HepG2 (cell line): ENCODE results near the gene GHSR. TPM values are rescaled to one million over a fixed set of nuclear protein-coding genes. Genes with fewer than 3 reads are reported as not detected.

Source experiments
- ATAC-seq: fragments of 200-7000 bp; cut with Tn5 transposase; 3 replicates; pipeline ENCODE4 v1.9.1; 2020; ENCODE audit warnings: mild to moderate bottlenecking, moderate library complexity
- BruUV-seq: library from RNA; stranded (reverse); fragments of 400-500 nt; replicated peaks from 2 replicates; lab custom pipeline; 2021; lab: Mats Ljungman, UMichigan
- CTCF ChIA-PET: fragments of 300-600 bp; formaldehyde crosslinking; extraction: SDS; loops from one replicate; lab custom pipeline; 2021; ENCODE audit warnings: low total read pairs, inconsistent platforms, low intra/inter-chr PET ratio; lab: Yijun Ruan, JAX
- POLR2A ChIA-PET: fragments of 350-600 bp; sonication (Branson Sonifier 250); formaldehyde crosslinking; loops from one replicate; lab custom pipeline; 2020; ENCODE audit warnings: antibody characterized with exemption, inconsistent platforms; lab: Yijun Ruan, JAX
- DNase-seq: peaks from one replicate; pipeline ENCODE4 v3.0.0-alpha.2; 2015; ENCODE audit warnings: low spot score
- FAIRE-seq: peaks from 3 replicates; lab custom pipeline; 2011; peaks lifted over from hg19 to GRCh38; lab: Jason Lieb, UNC
- H2AFZ ChIP-seq: one replicate; pipeline ENCODE4 v1.6.1; 2011; ENCODE audit warnings: low read length, inconsistent platforms
- H3K27ac ChIP-seq: fragments of 300-600 bp; 3 replicates; pipeline ENCODE4 v1.8.0; 2011; ENCODE audit warnings: mixed run types, mild to moderate bottlenecking, mixed read lengths, low read length, inconsistent platforms; ENCODE audit not compliant: insufficient read depth; ENCODE audit errors: extremely low read length
- H3K27me3 ChIP-seq, 2 experiments: fragments of 200-600 bp in 1 of 2; 2 replicates in 1 of 2; 3 replicates in 1 of 2; pipeline versions ENCODE4 v1.6.0 to v1.8.0; 2011; ENCODE audit warnings: low read length in 2 of 2, mild to moderate bottlenecking in 2 of 2, moderate library complexity in 2 of 2, inconsistent platforms in 1 of 2; ENCODE audit not compliant: insufficient read depth in 2 of 2, control insufficient read depth in 1 of 2
- H3K36me3 ChIP-seq, 2 experiments: fragments of 200-600 bp in 1 of 2; replicated peaks in 1 of 2; 2 replicates in 1 of 2; 3 replicates in 1 of 2; pipeline versions ENCODE4 v1.5.1 to v1.8.0; 2011; ENCODE audit warnings: low read length in 2 of 2, inconsistent platforms in 1 of 2; ENCODE audit not compliant: insufficient read depth in 2 of 2, control insufficient read depth in 1 of 2
- H3K4me1 ChIP-seq: 2 replicates; pipeline ENCODE4 v1.5.1; 2012; ENCODE audit warnings: low read length, inconsistent platforms; ENCODE audit not compliant: insufficient read depth
- H3K4me2 ChIP-seq: 2 replicates; pipeline ENCODE4 v1.6.0; 2011; ENCODE audit warnings: low read depth, low read length, inconsistent platforms
- H3K4me3 ChIP-seq, 3 experiments: fragments of 200-600 bp in 1 of 3; sonication (generic), shearing (Covaris generic) in 1 of 3; replicated peaks in 1 of 3; 2 replicates each; pipeline ENCODE4 v1.5.1; 2011 to 2016; ENCODE audit warnings: low read length in 3 of 3, inconsistent platforms in 2 of 3, low read depth in 2 of 3, mild to moderate bottlenecking in 2 of 3, control low read depth in 1 of 3, mixed read lengths in 1 of 3; ENCODE audit not compliant: insufficient read depth in 1 of 3
- H3K79me2 ChIP-seq: one replicate; pipeline ENCODE4 v1.6.1; 2011; ENCODE audit warnings: low read length, inconsistent platforms; ENCODE audit not compliant: insufficient read depth
- H3K9ac ChIP-seq: 2 replicates; pipeline ENCODE4 v1.6.0; 2011; ENCODE audit warnings: mild to moderate bottlenecking, low read depth, low read length, inconsistent platforms; ENCODE audit not compliant: insufficient read depth
- H3K9me3 ChIP-seq: 2 replicates; pipeline ENCODE4 v1.5.1; 2012; ENCODE audit warnings: mild to moderate bottlenecking, low read length
- H4K20me1 ChIP-seq: 2 replicates; pipeline ENCODE4 v1.6.0; 2011; ENCODE audit warnings: inconsistent platforms, mild to moderate bottlenecking, low read length, moderate library complexity; ENCODE audit not compliant: insufficient read depth
- AHR ChIP-seq: IDR thresholded peaks from 2 replicates; pipeline ENCODE4 v1.6.1; 2018; ENCODE audit warnings: missing genetic modification reagents, missing compliant biosample characterization
- CBX2 ChIP-seq, 2 experiments: fragments of 200-600 bp in 1 of 2; sonication (generic); formaldehyde crosslinking in 1 of 2; IDR thresholded peaks; 2 replicates each; pipeline versions ENCODE4 v1.7.0 to v1.8.1; 2018 to 2022; ENCODE audit warnings: low read depth in 2 of 2, low read length in 1 of 2, mild to moderate bottlenecking in 1 of 2, missing genetic modification reagents in 1 of 2
- CCDC6 ChIP-seq: sonication (generic); formaldehyde crosslinking; IDR thresholded peaks from 2 replicates; pipeline ENCODE4 v1.8.1; 2022; ENCODE audit warnings: mild to moderate bottlenecking, missing genetic modification reagents, moderate library complexity
- JUND ChIP-seq: sonication (generic); formaldehyde crosslinking; IDR thresholded peaks from 2 replicates; pipeline ENCODE4 v1.8.0; 2022; ENCODE audit warnings: mild to moderate bottlenecking, missing genetic modification reagents
- KDM2A ChIP-seq: sonication (generic); formaldehyde crosslinking; IDR thresholded peaks from 2 replicates; pipeline ENCODE4 v1.4.0; 2020; ENCODE audit warnings: low read depth, missing genetic modification reagents, borderline replicate concordance
- NFIB ChIP-seq: sonication (generic); formaldehyde crosslinking; IDR thresholded peaks from 2 replicates; pipeline ENCODE4 v1.9.0; 2021; ENCODE audit warnings: missing genetic modification reagents, mild to moderate bottlenecking, borderline replicate concordance
- NFYB ChIP-seq: sonication (generic); formaldehyde crosslinking; IDR thresholded peaks from 2 replicates; pipeline ENCODE4 v1.4.0; 2020; ENCODE audit warnings: missing genetic modification reagents
- NONO ChIP-seq, 2 experiments: fragments of 450-650 bp in 1 of 2; sonication (generic) in 1 of 2; formaldehyde crosslinking in 1 of 2; IDR thresholded peaks in 1 of 2; conservative IDR thresholded peaks in 1 of 2; 2 replicates each; pipeline versions ENCODE4 v1.6.1 to v1.8.0; 2017 to 2022; ENCODE audit warnings: mild to moderate bottlenecking in 1 of 2, missing genetic modification reagents in 1 of 2, moderate library complexity in 1 of 2
- NR2F2 ChIP-seq: IDR thresholded peaks from 2 replicates; pipeline ENCODE4 v1.6.1; 2012; ENCODE audit warnings: low read depth, inconsistent platforms, borderline replicate concordance
- ZBTB42 ChIP-seq: sonication (generic); formaldehyde crosslinking; IDR thresholded peaks from 2 replicates; pipeline ENCODE4 v1.5.0; 2020; ENCODE audit warnings: mild to moderate bottlenecking, missing genetic modification reagents
- ZNF3 ChIP-seq: IDR thresholded peaks from 2 replicates; pipeline ENCODE4 v1.7.0; 2017; ENCODE audit warnings: inconsistent platforms
- ZNF484 ChIP-seq: sonication (generic); formaldehyde crosslinking; IDR thresholded peaks from 2 replicates; pipeline ENCODE4 v1.5.1; 2020; ENCODE audit warnings: mild to moderate bottlenecking, low read depth, missing genetic modification reagents, borderline replicate concordance
- ZNF530 ChIP-seq: sonication (generic); formaldehyde crosslinking; IDR thresholded peaks from 2 replicates; pipeline ENCODE4 v1.5.0; 2020; ENCODE audit warnings: low read depth, mild to moderate bottlenecking, missing genetic modification reagents
- WGBS: methylation state at CpG from one replicate; pipeline ENCODE4 v1.1.6; 2017; ENCODE audit warnings: low lambda C conversion rate; 5-methylcytosine and 5-hydroxymethylcytosine counted together
- in situ Hi-C: cut with HindIII; loops from 2 replicates; pipeline ENCODE4 v1.10.0; 2017; ENCODE audit warnings: low pct_unique_long_range_greater_than_20kb; ENCODE audit not compliant: extremely low pct_ligation_motif_present
- intact Hi-C: fragments of 100-400 bp; cut with micrococcal nuclease; formaldehyde crosslinking; loops from one replicate; pipeline ENCODE4 v1.10.0; 2022; ENCODE audit not compliant: unreplicated experiment
- polyA plus RNA-seq, 8 experiments: library from polyadenylated mRNA; depleted of rRNA in 3 of 8; stranded (reverse) in 7 of 8; unstranded in 1 of 8; fragments of >200 nt; fragmentation: Illumina TruSeq in 4 of 8; extraction: Trizol in 4 of 8; gene quantifications; 2 replicates each; pipeline versions ENCODE4 v1.2.1 to v1.2.3, GENCODE V29; 2011 to 2016; ENCODE audit warnings: low read depth in 4 of 8, missing spikeins in 1 of 8, mixed read lengths in 1 of 8; ENCODE audit not compliant: insufficient read depth in 1 of 8
- total RNA-seq, 5 experiments: library from RNA; depleted of rRNA; stranded (reverse); fragments of >200 nt; fragmentation: Illumina TruSeq; extraction: Trizol; gene quantifications; 2 replicates each; pipeline ENCODE4 v1.2.3, GENCODE V29; 2016; ENCODE audit warnings: low read depth in 1 of 5
- TF ChIP-seq, protein P1 (sequence below): sonication (generic); formaldehyde crosslinking; IDR thresholded peaks from 2 replicates; pipeline ENCODE4 v1.5.0; 2020; ENCODE audit warnings: mild to moderate bottlenecking, missing genetic modification reagents, moderate library complexity
- TF ChIP-seq, protein P2 (sequence below): sonication (generic); formaldehyde crosslinking; IDR thresholded peaks from 2 replicates; pipeline ENCODE4 v1.8.1; 2023; ENCODE audit warnings: missing genetic modification reagents, inconsistent platforms, borderline replicate concordance
- TF ChIP-seq, protein P3 (sequence below): sonication (generic); formaldehyde crosslinking; IDR thresholded peaks from 2 replicates; pipeline ENCODE4 v1.4.0; 2020; ENCODE audit warnings: missing genetic modification reagents
- TF ChIP-seq, protein P4 (sequence below): sonication (generic); formaldehyde crosslinking; IDR thresholded peaks from 2 replicates; pipeline ENCODE4 v1.4.0; 2020; ENCODE audit warnings: mild to moderate bottlenecking, missing genetic modification reagents

The GHSR gene
- total and polyA plus RNA-seq, 2 of the 13 experiments (the other 11 are each of a cell fraction or from before 2014, with no cell fraction given): not detected

DNA sequence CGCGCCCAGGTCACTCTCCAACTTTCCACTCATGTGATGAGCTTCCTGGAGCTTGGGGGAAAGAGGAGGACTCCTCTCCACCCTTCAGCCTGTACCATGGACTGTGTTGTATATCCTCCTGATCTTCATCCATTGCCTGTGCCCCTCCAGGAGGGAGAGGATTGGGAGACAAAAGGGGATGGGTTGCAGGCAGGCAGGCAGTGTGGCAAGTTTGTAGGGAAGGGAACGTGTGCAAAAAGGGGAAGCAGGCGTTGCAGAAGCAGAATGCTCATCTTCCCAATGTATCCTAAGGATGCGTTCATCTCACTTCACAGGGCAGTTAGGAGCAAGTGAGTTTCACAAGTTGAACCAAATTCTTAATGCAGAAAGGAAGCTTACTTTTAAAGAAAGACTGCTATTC lies 28.1 kb upstream of the GHSR start (continued):
- TF ChIP-seq, protein P1, sequence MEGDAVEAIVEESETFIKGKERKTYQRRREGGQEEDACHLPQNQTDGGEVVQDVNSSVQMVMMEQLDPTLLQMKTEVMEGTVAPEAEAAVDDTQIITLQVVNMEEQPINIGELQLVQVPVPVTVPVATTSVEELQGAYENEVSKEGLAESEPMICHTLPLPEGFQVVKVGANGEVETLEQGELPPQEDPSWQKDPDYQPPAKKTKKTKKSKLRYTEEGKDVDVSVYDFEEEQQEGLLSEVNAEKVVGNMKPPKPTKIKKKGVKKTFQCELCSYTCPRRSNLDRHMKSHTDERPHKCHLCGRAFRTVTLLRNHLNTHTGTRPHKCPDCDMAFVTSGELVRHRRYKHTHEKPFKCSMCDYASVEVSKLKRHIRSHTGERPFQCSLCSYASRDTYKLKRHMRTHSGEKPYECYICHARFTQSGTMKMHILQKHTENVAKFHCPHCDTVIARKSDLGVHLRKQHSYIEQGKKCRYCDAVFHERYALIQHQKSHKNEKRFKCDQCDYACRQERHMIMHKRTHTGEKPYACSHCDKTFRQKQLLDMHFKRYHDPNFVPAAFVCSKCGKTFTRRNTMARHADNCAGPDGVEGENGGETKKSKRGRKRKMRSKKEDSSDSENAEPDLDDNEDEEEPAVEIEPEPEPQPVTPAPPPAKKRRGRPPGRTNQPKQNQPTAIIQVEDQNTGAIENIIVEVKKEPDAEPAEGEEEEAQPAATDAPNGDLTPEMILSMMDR: no peak
- no peak for TF ChIP-seq AHR (CRISPR knock-in tag)
- TF ChIP-seq, protein P2, sequence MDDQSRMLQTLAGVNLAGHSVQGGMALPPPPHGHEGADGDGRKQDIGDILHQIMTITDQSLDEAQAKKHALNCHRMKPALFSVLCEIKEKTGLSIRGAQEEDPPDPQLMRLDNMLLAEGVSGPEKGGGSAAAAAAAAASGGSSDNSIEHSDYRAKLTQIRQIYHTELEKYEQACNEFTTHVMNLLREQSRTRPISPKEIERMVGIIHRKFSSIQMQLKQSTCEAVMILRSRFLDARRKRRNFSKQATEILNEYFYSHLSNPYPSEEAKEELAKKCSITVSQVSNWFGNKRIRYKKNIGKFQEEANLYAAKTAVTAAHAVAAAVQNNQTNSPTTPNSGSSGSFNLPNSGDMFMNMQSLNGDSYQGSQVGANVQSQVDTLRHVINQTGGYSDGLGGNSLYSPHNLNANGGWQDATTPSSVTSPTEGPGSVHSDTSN (CRISPR knock-in tag): no peak
- no peak for TF ChIP-seq NONO (IDR thresholded peaks at IDR 0.05)
- no peak for TF ChIP-seq NONO (CRISPR knock-in tag; conservative IDR thresholded peaks at IDR 0.05)
- no peak for TF ChIP-seq NFYB (CRISPR knock-in tag)
- TF ChIP-seq ZNF484: no peak
- no peak for TF ChIP-seq NR2F2
- no peak for TF ChIP-seq CCDC6 (CRISPR knock-in tag)
- no peak for TF ChIP-seq NFIB (CRISPR knock-in tag)
- no peak for TF ChIP-seq JUND (CRISPR knock-in tag)

DNA sequence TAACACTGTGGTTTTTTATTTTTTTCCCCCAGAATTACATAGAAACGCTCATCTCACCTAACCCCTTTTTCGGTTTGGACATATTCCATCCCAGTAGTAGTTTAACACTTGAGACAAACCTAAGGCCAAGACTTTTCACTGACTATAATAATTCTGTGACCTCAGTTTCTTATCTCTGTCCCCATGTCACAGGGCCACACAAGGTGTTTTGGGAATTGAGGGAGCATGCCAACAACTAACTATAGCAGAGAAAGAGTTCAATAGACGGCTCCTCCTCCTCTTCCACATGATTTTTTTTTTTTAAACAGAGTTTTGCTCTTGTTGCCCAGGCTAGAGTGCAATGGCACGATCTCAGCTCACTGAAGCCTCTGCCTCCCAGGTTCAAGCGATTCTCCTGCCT lies 27.4 kb upstream of the GHSR start:
- H3K4me3 ChIP-seq: no peak overlapping the region
- H3K4me2 ChIP-seq: no peak overlapping the region
- intact Hi-C loops: no loop called here
- H3K27ac ChIP-seq: no peak overlapping the region
- FAIRE-seq (no peak), ATAC-seq (no peak), DNase-seq (no peak)
- no peaks in the 10 kb centered on the region for H3K27me3 ChIP-seq
- in situ Hi-C loops: no loop called here
- H3K9ac ChIP-seq: no peak overlapping the region
- no TSS peak for BruUV-seq
- H3K9me3 ChIP-seq: no peaks in the 10 kb centered on the region
- H2AFZ ChIP-seq: no peak overlapping the region
- ChIA-PET POLR2A (no interaction called here), CTCF (no interaction called here)
- H3K79me2 ChIP-seq: no peaks in the 10 kb centered on the region
- 64% methylated on average over 5 of the region's 5 CpGs for WGBS
- H3K4me1 ChIP-seq: peaks cover 7% of the 10 kb centered on the region
- H3K36me3 ChIP-seq: no peaks in the 10 kb centered on the region
- no peaks in the 10 kb centered on the region for H4K20me1 ChIP-seq
- TF ChIP-seq ZBTB42 (CRISPR knock-in tag) (no peak), ZNF530 (CRISPR knock-in tag) (no peak), ZNF3 (CRISPR knock-in tag) (no peak), KDM2A (CRISPR knock-in tag) (no peak), CBX2 (IDR thresholded peaks at IDR 0.05; ENCODE audit: low read depth, low read length) (no peak), CBX2 (CRISPR knock-in tag; IDR thresholded peaks at IDR 0.05; ENCODE audit: low read depth) (no peak)
- TF ChIP-seq, protein P3, sequence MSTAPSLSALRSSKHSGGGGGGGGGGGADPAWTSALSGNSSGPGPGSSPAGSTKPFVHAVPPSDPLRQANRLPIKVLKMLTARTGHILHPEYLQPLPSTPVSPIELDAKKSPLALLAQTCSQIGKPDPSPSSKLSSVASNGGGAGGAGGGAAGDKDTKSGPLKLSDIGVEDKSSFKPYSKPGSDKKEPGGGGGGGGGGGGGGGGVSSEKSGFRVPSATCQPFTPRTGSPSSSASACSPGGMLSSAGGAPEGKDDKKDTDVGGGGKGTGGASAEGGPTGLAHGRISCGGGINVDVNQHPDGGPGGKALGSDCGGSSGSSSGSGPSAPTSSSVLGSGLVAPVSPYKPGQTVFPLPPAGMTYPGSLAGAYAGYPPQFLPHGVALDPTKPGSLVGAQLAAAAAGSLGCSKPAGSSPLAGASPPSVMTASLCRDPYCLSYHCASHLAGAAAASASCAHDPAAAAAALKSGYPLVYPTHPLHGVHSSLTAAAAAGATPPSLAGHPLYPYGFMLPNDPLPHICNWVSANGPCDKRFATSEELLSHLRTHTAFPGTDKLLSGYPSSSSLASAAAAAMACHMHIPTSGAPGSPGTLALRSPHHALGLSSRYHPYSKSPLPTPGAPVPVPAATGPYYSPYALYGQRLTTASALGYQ: no peak
- TF ChIP-seq, protein P4, sequence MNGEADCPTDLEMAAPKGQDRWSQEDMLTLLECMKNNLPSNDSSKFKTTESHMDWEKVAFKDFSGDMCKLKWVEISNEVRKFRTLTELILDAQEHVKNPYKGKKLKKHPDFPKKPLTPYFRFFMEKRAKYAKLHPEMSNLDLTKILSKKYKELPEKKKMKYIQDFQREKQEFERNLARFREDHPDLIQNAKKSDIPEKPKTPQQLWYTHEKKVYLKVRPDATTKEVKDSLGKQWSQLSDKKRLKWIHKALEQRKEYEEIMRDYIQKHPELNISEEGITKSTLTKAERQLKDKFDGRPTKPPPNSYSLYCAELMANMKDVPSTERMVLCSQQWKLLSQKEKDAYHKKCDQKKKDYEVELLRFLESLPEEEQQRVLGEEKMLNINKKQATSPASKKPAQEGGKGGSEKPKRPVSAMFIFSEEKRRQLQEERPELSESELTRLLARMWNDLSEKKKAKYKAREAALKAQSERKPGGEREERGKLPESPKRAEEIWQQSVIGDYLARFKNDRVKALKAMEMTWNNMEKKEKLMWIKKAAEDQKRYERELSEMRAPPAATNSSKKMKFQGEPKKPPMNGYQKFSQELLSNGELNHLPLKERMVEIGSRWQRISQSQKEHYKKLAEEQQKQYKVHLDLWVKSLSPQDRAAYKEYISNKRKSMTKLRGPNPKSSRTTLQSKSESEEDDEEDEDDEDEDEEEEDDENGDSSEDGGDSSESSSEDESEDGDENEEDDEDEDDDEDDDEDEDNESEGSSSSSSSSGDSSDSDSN (CRISPR knock-in tag): no peak
